ENCODE measurements around the gene ALX4.

DNA sequence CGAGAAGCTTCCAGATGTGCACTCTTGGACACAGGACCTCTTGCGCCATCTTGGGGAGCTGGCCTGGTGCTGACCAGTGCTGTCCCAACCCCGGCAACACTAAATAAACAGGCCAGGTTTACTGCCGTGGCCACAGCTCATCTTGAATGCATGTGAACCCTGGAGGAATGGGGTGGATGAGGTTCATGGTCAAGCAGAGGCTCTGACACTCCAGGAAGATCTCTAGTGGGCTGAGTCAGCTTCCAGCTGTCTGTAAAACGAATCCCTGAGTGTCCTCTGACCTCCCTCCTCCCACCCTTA is 51.8 kb downstream of the ALX4 start:
- TF ChIP-seq POLR2A (IDR thresholded peaks at IDR 0.05; ENCODE audit: control extremely low read depth in 1 of 2, low read depth in 2 of 2, low read length in 2 of 2) (no peak), KDM5A (IDR thresholded peaks at IDR 0.05; ENCODE audit: low read length) (no peak), SP1 (IDR thresholded peaks at IDR 0.05; ENCODE audit: low read depth, low read length) (no peak), SRF (IDR thresholded peaks at IDR 0.05; ENCODE audit: low read depth, low read length) (no peak), EP300 (IDR thresholded peaks at IDR 0.05; ENCODE audit: borderline replicate concordance in 1 of 2, low read depth in 2 of 2, low read length in 2 of 2) (no peak), RBBP5 (IDR thresholded peaks at IDR 0.05; ENCODE audit: borderline replicate concordance, low read depth, low read length) (no peak), RAD21 (IDR thresholded peaks at IDR 0.05 in 1 of 2, conservative IDR thresholded peaks at IDR 0.05 in 1 of 2; ENCODE audit: low read depth in 2 of 2, low read length in 2 of 2) (peak; percentile 47 to 65), CREB1 (IDR thresholded peaks at IDR 0.05) (no peak)
- TF ChIP-seq, protein P1, sequence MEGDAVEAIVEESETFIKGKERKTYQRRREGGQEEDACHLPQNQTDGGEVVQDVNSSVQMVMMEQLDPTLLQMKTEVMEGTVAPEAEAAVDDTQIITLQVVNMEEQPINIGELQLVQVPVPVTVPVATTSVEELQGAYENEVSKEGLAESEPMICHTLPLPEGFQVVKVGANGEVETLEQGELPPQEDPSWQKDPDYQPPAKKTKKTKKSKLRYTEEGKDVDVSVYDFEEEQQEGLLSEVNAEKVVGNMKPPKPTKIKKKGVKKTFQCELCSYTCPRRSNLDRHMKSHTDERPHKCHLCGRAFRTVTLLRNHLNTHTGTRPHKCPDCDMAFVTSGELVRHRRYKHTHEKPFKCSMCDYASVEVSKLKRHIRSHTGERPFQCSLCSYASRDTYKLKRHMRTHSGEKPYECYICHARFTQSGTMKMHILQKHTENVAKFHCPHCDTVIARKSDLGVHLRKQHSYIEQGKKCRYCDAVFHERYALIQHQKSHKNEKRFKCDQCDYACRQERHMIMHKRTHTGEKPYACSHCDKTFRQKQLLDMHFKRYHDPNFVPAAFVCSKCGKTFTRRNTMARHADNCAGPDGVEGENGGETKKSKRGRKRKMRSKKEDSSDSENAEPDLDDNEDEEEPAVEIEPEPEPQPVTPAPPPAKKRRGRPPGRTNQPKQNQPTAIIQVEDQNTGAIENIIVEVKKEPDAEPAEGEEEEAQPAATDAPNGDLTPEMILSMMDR (IDR thresholded peaks at IDR 0.05; ENCODE audit: control extremely low read depth in 1 of 3, insufficient read depth in 1 of 3, low read depth in 1 of 3, low read length in 3 of 3) = peak in 2 of 3 experiments; percentile 19 to 38; a peak in 2 of 4 replicates
